Stimulated activated CD8-positive, alpha-beta memory T cell treated with anti-CD3 and anti-CD28 coated beads, Interleukin-15, amount 100 ng/mL, for 1 hour (primary cell): Measurements from ENCODE around the gene PRMT7.

Source experiments
- DNase-seq: peaks from one replicate; pipeline ENCODE4 v3.0.0-alpha.2; 2020; ENCODE audit warnings: low read depth

The PRMT7 gene

DNA sequence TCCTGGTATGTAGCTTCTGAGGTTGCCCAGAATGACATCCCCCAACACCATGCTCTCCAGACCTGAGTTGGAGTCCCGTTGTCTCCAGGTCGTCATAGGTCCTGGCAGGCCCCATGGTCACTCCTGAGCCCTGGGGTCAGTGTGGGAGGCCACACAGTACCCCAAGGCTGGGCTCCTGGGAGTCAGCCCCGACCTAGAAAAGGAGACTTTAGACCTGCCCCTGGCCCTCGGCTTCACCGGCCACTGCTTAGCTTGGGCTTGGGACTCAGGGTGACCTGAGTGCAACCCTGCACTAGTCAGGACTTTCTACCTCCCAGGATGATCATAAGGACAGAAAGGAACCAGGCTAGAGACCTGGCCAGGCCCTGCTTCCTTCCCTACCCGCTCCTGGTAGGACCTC, 65.8 kb downstream of the PRMT7 start:
- DNase-seq = no peak

- DNase-seq = no peak
Measured at GRCh38 chr16:68377221-68377620, 66.4 kb downstream of the PRMT7 start.

GRCh38 chr16:68377667-68378393, 67.0 kb downstream of the PRMT7 start:
- DNase-seq = no peak

DNA sequence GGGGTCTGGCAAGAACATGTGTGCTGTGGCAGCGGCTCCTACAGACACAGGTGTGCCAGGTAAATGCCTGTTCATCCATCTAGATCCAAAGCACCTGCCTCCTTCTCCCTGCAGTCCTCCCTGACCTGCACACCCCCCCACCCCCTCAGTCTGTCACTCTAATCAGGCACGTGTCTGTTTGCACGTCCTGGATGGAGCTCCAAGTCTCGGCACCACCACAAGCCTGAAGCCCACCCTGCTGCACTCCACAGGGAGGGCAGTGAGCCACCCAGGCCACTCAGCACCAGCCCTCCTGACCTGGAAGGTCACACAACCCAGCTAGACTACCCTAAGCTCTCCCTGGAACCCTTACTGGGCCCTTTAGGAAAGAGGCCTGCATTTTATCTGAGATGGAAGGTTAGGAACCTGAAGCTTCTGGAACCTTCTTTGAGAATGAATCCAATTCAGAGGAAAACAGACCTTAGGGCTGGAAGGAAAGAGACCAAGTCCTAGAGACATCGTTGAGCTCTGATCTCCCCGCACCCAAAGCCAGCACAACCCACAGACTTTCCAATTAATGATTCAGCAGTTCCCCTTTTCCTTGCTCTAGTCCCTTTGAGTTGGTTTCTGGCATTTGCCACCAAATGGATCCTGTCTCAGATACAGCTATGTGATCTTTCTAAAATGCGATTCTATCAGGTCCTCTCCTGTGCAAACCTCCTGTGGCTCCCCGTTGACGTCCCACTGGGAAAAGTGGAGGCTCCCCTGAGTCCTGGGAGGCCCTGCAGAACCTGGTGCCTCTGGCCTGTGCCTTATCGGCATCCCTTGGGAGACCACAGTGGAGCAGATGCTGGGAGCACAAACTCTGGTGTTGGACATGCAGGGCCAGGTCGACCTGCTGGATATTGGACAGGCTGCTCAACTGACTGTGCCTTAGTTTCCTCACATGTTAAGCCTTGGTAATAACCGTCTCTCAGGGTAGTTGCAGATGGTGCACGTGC, 67.9 kb downstream of the PRMT7 start:
- DNase-seq = no peak

DNA sequence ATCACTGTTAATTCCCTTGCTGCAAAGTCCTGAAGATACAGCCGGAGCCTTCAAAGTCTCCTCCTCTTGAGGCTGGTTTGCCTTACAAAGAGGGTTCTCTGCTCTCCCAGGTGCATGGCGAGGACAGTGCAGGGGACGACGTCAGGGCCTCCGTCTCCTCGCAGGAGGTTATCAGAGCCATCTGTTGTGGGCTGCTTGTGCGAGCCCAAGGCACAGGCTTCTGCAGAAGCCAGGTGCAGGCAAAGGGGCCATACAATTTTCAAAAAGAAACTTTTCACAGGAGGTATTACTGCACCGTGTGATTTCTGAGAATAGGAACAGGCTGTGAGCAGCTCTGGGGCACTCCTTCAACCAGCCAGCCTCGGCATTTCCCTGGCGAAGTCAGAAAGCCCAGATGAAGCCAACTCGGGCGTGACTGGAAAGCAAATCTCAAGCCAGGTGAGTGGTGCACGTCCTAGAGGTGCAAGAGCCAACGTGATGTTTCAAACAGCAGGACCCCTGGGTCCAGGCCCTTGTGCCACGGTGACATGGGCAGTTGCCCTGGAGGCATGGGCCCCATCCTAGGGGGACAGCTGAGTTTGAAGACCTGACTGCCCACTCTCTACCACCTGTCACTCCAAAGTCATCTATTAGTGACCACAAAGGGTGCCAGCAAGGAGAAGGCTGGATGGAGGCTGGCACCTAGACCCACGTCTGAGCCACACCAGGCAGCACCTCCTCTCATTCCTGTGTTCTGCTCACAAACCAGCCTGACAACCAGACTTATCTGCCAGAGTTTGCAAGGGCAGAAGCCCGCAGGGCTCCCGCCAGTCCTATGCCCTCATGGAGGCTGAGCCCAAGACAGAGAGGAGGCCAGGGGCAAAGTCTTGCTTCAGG, 68.9 kb downstream of the PRMT7 start:
- DNase-seq = no peak

GRCh38 chr16:68380348-68380670, 69.5 kb downstream of the PRMT7 start:
- no peak for DNase-seq

- DNase-seq = no peak
Measured at GRCh38 chr16:68380676-68381362, 70.0 kb downstream of the PRMT7 start.

- no peak for DNase-seq
Measured at GRCh38 chr16:68381363-68381724, 70.5 kb downstream of the PRMT7 start.

DNA sequence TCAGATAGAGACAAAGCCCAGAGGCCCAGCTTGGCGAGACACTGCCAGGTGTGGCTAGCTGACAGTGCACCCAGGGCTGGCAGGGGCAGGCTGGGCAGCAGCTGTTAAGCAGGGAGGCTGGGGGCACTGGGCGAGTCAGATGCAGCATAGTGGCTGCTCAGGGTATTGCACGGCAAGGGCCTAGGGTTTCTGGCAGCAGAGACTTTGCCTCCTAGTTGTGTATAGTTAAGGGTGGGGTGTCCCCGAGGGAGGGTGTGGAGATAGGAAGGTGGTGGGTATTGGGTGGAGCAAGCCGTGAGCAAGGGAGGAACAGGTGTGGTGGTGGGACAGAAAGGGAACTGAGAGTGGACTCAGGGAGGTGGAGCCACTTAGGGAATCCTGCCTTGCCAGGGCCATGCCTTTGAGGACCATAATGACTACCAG, 71.5 kb downstream of the PRMT7 start:
- no peak for DNase-seq

- DNase-seq = no peak
Measured at GRCh38 chr16:68383858-68384257, 73.0 kb downstream of the PRMT7 start.

DNA sequence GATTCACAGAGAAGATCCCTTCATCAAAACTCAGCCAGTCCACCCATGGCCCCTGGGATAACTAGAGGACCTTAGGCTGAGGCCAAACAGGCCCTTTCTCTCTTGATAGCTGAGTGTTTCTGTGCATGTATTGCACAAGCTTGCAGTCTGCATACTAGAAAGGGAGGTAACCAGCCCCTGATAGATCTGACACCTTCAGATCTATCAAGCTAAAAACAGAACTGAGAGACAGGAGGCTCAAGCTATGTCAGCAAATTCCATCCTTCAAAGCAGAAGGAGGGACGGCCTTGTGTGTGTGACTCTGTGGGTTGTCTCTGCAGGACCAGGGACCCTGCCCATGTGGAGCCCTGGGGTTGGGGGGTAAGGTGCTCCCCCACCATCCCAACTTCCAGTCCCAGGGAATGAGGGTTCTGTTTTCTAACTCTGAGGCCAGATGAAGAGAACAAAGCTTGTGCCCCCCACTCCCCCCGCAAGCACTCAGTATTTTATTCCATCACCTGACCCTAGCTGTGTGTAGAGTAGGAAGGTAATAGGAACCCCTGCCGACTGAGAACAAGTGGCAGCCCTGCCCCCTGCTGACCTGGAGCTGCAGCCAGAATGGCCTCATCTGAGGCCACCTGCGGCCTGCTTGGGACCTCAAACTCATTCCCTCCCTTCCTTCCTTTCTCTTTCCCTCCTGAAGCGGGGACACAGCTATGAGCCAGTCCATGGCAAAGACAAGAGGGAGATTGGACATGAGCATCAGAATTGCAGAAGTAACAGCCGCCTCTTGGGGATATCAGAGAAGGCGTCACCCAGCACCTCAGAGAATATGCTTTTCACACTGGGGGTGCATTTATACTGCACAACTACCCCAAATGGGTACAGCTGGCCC, 73.7 kb downstream of the PRMT7 start:
- no peak for DNase-seq

GRCh38 chr16:68385371-68385770, 74.6 kb downstream of the PRMT7 start:
- DNase-seq = no peak

DNA sequence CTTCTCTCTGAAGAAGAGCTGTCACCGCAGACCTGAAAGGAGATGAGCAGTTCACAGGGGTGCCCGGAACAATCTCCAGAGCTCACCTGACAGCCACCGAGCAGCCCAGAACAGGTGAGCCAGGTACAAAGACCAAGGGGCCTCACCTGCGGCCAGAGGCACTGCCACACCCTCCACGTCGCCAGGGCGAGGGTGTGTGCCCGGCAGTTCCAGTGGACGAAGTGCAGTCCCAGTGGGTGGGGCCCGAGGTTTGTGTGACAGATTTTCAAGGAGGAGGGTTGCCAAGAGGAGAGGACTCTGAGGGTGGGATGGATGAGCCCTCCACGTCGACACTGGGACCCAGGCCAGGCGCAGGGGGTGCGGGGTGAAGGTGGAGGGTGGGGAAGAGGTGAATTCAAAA, 75.8 kb downstream of the PRMT7 start:
- no peak for DNase-seq

DNA sequence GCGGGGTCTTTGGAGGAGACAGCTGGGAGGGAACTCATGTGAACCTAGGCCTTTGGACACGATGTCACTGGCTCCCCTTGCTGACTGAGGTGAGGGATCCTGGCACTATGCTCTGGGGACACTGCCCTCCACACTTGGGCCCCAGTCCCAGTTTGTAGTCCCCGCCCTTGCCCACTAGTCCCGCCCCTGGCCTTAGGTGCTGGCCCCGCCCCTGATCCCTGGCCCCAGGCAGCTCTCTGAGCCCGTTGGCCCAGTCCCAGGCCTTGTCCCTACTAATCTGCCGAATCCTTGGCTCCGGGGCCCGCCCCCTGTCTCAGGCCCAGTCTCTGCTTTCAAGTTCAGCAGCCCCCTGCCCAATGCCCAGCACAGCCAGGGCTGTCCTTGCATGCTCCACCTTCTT, 76.5 kb downstream of the PRMT7 start:
- no peak for DNase-seq

DNA sequence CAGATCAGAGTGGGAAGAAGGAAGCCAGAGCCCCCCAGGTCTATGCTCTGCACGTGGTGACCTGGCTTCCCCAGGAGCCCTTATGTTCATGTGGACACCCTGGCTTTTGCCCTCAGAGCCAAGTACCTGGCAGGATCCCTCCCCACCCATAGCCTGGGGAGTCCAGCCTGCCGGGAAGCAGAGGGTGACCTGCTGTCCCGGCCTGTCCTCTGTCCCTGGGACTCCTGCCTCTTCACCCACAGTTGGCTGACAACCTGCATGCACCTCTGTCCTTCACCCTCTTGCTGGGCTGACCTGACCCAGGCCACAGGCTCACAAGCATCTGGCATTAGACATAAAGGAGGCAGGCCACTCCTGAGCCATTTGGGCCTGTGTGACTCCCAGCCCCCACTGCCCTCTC, 77.3 kb downstream of the PRMT7 start:
- no peak for DNase-seq

- DNase-seq = no peak
Measured at GRCh38 chr16:68389006-68389405, 78.2 kb downstream of the PRMT7 start.

DNA sequence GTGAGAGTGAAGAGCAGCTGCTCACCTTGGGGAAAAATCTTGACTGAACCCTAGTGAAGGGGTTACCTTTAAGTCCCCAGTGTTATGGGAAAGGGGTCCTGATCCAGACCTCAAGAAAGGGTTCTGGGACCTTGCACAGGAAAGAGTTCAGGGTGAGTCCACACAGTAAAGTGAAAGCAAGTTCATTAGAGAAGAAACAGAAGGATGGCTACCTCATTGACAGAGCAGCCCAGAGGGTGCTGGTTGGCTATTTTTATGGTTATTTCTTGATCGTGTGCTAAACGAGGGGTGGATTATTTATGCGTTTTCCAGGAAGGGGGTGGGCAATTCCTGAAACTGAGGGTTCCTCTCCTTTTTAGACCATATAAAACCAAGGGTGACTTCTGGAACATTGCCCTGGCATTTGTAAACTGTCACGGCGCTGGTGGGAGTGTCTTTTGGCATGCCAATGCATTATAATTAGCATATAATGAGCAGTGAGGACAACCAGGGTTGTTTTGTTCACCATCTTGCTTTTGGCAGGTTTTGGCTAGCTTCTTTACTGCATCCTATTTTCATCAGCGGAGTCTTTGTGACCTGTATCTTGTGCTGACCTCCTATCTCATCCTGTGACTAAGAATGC, 79.0 kb downstream of the PRMT7 start:
- DNase-seq = no peak

DNA sequence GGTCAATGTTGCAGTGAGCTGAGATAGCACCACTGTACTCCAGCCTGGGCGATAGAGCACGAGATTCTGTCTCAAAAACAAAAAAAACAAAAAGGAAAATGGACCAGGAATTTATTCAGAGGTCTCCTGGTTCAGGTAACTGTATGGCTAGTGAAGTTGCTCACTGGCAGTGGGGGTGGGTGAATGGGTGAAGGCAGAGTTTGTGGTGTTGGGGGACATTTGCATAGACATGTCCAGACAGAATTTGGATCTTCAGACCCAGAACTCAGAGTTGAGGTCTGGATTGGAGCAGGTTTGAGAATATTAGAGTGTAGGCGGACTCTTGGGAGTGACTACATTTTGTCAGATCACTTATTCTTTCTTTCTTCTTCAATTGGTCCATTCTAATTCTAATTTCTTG, 82.5 kb downstream of the PRMT7 start:
- no peak for DNase-seq

GRCh38 chr16:68395167-68395786, 84.5 kb downstream of the PRMT7 start:
- no peak for DNase-seq

GRCh38 chr16:68395815-68396214, 85.0 kb downstream of the PRMT7 start:
- no peak for DNase-seq
